Vein endothelial cell (primary cell): ENCODE data around the gene SEC16B. TPM values are rescaled to one million over a fixed set of nuclear protein-coding genes. Genes with fewer than 3 reads are reported as not detected.

Source experiments
- small RNA-seq: library from RNA; depleted of rRNA; stranded (forward); fragments of <200 nt; gene quantifications from one replicate; pipeline ENCODE3, GENCODE V24; 2012
- total RNA-seq: library from RNA; depleted of rRNA; stranded (reverse); fragments of >200 nt; gene quantifications from 2 replicates; pipeline ENCODE4 v1.2.3, GENCODE V29; 2012

The SEC16B gene
- total RNA-seq: 0.65 and 1.2 TPM in 2 replicates

DNA sequence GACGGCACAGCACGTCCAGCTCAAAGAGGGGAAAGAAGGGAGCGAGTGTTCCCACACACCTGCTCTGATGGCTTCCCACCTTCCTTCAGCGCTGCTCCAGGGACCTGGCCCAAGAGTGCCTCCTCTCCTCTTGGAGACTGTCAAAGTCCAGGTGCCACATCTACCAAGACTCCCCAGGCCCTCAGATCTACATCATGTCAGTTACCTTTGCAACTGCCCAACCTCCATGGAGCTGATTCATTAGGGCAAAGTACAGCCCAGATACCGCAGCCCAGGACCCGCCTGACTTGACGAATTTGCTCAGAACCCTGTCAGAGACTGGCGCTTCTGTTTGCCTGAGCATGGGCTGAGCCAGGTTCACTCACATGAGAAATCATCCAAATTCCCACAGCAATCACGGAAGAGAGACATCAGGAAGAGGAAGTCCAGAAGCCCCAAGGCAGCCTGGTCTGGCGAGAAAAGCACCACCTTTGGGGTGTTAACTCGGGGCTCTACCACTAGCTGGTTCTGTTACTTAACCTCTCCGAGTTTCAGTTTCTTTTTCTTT, at the start of gene SEC16B:
Gene SEC16B (minus strand): TSS at position 234 of the 547 bp plus-strand sequence. CDS start 2,077 bp downstream, outside the sequence.

Small RNA genes lying within 50 kb of the gene (small RNA-seq; reads per million reads assigned to genes)
- not detected for gene AL359075.1

Other genes starting within 250 kb of the SEC16B start
- gene RASAL2, start 124.0 kb upstream of the SEC16B start, total RNA-seq: 44.1 and 50.5 TPM in 2 replicates